HG03196 (cell line): Measurements from ENCODE around the gene HIP1.
"Not testable (repeated sequence)": the region's sequence is repeated elsewhere in the genome, so short reads cannot be mapped to it uniquely, and the experiment has no call there.

Source experiments
- ATAC-seq: cut with Tn5 transposase; IDR thresholded peaks from one replicate; pipeline ENCODE4 v1.9.1; 2021; ENCODE audit not compliant: unreplicated experiment

HIP1 gene

DNA sequence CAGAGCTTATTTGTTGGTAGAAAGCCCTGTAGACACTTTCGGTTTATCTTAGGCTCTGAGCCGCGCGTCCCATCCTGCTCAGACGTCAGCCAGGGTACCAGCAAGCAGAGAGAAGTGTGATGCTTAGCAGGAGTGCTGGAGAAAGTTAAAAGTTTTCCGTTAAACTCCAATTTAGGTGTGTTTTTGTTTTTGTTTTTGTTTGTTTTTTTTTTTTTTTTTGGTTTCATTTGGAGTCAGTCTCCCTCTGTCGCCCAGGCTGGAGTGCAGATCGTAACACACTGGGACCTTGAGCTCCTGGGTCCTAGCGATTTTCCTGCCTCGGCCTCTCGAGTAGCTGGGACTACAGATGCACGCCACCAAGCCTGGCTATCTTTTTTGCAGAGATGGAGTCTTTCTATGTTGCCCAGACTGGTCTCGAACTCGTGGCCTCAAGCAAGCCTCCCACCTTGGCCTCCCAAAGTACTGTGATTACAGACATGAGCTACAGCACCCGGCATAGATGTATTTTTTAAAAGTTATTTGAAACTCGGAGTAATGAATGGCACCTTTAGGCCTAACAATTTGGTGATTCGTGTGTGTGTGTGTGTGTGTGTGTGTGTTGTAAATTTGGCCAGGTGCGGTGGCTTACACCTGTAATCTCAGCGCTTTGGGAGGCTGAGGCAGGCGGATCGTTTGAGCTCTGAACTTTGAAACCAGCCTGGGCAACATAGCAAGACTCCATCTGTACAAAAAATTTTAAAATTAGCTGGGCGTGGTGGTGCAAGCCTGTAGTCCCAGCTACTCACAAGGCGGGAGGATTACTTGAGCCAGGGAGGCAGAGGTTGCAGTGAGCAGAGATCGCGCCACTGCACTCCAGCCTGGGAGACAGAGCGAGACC is 1.3 kb upstream of the HIP1 start:
- no peak for ATAC-seq

DNA sequence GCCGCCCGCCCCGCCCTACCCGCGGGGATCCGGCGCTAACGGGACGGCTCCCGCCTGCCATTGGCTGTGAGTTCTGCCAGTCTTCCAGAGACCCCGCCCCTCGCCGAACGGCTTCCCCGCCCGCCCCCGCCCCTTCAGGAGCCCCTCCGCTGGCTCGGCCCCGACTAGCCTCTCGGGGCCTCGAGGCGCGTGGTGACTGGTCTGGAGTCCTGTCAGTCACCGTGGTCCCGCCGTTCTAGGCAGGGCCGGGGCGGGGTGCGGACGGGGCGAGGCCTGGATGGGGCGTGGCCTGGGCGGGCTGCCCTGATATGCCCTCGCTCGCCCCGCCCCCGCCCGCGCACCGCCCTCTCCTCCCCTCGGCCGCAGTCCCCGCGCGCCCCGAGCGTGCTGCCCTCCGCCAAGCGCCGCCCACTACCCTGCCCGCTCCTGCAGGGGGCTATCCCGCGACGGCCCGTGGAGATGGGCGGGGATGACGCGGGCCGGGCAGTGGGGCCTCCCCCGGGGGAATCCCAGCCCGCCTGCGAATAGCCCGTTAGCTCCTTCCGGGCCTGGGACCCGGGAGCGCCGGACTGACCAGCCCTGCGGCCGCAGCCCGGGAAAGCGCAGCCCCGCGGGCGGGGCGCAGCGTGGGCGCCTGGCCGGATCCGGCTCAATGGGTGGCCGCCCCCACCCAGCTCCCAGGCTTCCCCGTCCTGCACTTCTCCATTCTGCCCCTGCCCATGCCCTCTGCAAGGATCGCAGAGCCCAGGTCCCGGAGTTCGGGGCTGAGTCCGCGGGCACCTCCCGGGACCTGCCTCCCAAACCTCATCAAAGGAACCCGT is 444 bp upstream of the HIP1 start:
- ATAC-seq = peak; percentile 87

DNA sequence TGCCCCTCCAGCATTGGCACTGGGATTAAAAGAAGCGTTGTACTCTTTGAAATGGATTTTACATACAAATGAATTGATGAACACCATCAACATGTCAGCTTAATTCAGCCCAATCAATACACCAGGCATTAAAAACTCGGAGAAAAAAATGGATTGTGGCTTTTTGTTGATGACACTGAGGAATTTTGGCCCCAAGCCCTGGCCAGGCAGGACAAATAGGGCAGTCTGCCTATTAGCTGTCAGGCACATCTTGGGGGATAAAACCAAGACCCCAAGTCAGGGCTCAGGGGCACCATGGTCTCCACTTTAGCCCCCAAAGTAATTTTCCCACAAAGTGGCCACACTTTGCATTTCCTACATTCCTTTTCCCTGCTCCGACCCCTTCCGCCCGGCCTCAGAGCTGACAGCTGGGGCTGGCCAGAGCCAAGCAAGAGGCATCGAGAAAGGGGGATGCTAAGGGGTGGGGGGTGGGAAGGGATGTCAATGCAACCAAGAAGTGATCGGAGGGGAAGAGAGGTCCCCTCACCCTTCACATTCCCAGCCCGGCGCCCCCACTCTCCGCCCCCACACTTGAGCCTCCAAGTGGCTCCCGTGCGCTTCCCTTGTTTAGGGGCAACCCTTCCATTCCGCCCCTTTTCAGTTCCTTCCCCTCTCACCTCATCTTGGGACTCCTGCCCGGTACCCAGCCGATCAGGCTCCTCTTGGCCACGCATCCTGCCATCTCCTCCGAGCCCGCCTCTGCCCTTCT is 711 bp downstream of the HIP1 start:
- peak; percentile 2 for ATAC-seq

DNA sequence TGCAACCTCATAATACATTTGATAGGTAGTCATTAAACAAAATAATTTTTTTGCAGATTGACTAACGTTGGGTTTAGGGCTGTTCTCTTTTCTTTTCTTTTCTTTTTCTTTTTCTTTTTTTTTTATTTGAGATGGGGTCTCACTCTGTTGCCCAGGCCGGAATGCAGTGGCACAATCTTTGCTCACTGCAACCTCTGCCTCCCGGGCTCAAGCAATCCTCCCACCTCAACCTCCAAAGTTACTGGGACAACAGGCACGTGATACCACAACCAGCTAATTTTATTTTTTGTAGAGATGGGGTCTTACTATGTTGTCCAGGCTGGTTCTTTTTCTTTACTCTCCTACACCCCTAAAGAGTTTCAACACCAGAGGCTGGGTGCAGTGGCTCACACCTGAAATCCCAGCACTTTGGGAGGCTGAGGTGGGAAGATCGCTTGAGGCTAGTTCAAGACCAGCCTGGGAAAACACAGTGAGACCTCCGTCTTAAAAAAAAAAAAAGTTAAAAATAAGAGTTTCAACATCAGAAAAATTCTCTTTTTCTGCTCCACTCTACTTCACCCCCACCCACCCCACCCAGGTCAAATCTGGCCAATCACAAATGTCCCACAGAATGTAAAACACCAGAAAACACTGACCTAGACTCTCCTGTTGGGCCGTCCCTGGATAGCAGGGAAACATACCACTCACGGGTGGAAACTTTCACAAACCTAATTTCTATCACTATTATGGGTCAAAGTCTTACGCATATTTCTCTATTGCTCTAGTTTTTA is 3.0 kb downstream of the HIP1 start:
- ATAC-seq = no peak

DNA sequence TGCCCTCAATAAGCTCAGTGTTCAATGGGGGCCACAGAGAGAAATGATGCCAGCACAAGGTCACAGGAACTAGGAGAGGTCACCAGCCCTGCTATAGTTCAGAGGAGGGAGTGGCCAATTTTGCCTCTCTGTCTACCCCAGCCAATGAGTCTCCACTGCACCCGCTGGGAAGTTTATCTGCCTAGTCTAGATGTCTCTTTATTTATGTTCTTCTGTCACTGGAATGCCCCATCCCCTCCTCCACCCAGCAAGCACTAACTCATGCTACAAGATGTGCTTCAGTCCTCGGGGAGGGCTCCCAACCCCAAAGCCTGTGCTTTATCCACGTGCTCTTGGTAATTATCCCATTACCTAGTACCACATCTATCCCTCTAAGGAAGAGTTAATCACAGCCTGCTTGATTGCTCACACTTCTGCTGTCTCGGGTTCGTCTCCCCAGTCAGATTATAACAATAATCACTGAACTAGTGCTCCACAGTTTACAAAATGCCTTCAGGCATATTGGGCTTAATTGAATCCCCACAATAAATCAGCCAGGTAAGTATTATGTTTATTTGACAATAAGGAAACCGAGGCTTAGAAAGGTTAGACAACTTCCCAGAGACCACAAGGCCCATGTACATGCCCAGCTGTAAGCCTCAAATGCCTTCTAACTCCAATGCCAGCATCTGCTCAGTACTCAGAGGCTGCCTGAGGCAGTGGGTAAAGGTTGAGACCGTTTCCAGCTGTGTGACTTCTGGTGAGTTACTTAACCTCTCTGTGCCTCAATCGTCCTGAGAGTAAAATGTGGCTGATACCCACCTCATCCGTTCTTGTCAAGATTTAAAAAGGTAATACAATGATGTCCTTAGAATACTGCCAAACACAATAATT is 3.9 kb downstream of the HIP1 start:
- no peak for ATAC-seq

DNA sequence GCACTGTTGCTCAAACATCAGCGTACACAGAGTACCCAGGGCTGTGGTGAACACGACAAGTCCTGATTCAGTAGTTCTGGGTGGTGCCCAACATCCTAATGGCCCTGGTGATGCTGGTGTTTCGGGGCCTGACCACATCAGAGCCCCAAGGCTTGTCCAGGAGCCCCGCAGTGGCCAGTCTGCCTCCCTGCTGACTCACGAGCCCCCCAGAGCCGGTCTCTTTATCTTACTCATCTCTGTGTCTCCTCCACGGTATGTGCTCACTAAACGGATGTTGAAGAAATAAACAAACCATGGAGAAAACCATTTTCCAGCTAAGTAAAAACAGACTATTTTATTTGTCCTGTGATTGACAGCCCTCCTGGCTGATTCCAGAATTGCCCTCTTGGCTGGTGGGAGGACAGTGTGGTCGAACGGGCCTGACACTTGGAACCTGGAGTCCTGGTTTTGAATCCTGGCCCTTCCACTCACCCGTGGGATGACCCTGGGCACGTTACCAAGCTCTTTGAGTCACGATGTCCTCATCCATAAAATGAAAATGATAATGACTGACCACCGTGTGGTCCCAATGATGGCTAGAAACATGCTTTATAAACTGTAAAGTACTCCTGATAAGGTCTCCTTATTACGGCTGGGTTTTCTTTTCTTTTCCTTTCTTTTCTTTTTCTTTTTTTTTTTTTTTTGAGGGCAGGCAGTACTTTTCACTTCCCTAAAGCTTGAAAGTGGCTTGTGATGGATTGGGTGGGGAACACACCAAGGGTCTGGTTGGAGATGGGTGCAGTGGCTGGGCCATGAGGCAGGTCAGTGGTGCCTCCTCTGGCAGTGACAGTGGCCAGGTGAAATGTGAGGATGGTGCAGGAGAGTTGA is 5.7 kb downstream of the HIP1 start:
- no peak for ATAC-seq

DNA sequence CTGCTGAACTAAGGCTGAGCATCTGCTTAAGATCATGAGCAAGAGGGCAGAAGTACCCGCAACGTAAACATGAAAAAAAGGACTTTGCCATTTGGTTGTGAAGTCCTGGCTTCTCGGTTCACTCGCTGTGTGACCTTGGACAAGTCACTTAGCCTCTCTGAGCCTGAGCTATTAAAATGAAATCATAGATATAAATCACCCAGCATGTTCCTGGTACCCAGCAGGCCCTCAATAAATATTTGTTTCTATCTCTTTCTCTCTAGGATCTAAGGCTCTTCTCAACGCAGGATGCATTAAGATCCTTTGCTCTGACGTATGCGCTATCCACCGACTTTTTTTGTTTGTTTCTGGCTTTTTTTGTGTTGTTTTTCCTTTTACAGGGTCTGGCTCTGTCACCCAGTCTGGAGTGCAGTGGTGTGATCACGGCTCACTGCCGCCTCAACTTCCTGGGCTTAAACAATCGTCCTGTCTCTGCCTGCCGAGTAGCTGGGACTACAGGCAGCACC is 6.7 kb downstream of the HIP1 start:
- no peak for ATAC-seq

DNA sequence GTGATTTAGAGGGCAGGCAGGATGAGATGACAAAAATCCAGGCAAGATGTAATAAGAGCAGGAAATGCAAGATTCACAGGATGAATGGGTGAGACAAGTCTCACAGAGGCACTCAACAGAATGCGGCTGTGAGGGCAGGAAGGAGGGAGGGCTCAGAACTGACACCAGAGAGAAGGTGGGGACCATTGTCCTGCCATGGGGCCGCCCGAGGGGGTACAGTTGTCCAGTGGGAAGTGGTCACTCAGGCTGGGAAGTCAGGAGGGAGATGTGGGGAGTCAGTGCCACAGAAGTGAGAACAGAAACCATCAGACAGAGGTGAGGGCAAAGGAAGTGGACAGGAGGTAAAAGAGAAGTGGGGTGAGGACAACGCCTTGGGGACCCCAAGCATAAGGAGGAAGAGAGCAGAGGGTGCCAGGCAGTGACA is 8.9 kb downstream of the HIP1 start:
- no peak for ATAC-seq

DNA sequence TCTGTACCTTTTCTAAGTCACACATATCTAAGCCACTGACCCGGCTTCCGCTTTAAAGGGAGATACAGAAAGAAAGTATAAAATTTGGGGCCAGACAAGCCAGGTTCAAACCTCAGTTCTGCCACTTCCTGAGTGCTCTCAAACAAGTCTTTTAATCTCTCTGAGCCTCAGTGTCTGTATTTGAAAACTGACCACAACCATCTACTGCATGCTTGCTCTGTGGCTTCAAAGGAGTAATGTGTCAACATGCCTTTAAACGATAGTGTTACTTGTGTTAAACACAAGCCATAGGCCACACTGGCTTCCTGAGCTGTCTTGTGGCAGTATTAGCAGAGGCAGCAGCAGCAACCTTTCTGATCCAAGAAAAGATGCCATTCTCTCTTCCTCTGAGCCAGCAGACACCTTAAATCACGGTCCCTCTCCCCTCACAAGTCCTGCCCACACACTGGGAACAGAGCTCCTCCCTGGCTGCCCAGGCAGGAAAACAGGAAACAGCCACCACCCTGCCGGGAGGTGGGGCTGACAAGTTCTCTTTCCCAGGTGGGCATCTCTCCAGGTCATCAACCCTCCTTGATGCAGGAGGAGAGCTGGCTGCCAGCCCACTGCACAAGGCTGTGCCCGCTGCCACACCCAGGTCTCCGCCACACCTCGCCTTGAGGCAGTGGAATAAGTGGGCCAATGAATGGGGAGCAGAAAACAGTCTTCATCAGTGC is 10.7 kb downstream of the HIP1 start:
- ATAC-seq = no peak

DNA sequence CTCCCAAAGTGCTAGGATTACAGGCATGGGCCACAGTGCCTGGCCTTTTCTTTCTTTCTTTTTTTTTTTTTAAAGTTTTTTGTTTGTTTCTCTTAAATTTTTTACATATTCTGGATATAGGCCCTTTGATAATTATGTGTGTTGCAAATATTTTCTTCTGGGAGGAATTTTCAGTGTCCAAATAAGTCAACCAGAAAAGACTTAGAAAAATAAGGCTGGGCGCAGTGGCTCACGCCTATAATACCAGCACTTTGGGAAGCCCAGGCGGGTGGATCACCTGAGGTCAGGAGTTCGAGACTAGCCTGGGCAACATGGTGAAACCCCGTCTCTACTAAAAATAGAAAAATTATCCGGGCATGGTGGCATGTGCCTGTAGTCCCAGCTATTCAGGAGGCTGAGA is 11.4 kb downstream of the HIP1 start:
- ATAC-seq = not testable (repeated sequence)

DNA sequence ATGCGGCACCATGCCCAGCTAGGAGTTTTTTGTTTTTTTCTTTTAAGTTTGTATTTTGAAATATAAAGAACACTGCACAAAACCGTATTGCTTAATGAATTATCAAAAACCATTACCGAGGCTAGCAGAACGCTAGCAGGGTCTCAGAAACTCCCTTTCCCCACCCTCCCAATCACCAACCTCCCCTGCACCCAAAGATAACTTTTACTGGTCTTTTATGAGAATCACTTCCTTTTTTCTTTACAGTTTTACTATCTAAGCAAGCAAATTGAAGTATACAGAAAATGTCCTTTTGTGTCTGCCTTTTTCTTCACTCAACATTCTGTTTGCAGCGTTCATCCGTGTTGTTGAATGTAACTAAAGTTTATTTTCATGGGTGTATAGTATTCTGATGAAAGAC is 13.4 kb downstream of the HIP1 start:
- ATAC-seq = no peak

DNA sequence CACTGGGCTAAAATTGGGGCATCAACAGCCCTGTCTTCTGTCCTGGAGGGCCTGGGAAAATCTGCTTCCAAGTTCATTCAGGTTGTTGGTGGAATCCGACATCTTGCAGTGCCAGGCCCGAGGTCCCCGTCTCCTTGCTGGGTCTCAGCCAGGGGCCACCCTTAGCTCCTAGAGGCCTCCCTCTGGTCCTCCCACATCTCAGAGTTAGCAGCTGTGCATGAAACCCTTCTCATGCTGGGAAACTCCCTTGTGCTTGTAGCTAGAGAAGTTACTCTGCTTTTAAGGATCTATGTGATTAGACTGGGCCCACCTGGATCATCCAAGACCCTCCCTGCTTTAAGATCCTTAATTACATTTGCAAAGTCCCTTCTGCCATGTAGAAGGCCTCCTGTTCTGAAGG is 15.3 kb downstream of the HIP1 start:
- ATAC-seq = no peak

DNA sequence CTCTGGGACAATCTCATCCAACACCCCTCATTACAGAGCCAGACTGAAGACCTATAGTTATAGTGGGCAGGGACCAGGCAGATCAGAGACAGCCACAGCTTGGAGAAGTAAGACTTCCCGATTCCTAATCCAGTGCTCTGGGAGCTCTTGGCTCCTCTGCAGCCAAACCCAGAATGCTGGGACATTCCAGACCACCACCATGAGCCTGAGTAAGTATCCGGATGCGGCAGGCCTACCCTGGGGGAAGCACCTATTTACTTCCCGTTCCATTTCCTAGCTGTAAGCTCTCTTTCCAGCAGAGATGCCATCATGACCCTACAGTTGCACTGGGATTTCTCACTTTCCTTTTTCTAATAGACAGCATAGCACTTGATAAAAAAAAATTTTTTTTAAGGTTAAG is 16.4 kb downstream of the HIP1 start:
- ATAC-seq = no peak

DNA sequence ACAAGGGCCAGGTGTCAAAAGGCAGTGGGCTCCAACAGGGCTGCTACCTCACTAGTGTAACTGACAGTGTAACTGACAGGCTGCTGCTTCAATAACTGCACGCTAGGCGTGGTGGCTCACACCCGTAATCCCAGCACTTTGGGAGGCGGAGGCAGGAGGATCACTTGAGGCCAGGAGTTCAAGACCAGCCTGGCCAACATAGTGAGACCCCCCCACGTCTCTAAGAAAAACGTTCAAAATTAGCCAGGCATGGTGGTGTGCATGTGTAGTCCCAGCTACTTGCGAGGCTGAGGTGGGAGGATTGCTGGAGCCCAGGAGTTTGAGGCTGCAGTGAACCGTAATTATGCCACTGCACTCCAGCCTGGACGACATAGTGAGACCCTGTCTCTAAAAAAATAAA is 16.8 kb downstream of the HIP1 start:
- not testable (repeated sequence) for ATAC-seq

DNA sequence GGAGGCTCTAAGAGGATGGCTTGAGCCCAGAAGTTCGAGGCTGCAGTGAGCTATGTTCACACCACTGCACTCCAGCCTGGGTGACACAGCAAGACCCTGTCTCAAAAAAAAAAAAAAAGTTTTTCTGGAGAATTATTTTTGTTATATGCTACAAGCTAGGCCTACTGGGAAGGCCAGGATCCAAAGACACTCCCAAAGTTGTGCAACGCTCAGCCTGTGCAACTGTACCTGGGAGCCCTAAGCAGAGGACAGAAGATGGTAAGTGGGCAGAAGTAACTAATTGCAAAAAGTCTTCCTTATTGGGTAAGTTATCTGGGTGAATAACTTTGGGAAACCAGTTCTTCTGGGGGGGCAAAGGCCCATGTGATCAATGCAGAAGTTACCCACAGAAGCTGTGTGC is 17.3 kb downstream of the HIP1 start:
- no peak for ATAC-seq

DNA sequence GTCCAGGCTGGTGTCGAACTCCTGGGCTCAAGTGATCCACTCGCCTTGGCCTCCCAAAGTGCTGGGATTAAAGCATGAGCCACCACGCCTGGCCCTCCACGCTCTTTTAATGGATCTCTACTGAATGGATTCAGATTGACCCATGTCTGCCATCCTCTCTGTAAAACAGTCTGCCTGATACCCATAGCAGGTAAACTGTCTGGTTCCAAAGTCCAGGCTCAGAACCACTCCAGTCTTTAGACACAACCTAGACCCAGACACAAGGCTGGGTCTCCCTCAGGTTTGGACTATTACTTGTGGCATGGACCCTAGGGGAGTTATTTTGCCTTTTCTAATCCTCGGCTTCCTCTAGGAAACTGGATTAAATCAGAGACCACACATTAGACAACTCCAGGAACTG is 19.1 kb downstream of the HIP1 start:
- no peak for ATAC-seq

DNA sequence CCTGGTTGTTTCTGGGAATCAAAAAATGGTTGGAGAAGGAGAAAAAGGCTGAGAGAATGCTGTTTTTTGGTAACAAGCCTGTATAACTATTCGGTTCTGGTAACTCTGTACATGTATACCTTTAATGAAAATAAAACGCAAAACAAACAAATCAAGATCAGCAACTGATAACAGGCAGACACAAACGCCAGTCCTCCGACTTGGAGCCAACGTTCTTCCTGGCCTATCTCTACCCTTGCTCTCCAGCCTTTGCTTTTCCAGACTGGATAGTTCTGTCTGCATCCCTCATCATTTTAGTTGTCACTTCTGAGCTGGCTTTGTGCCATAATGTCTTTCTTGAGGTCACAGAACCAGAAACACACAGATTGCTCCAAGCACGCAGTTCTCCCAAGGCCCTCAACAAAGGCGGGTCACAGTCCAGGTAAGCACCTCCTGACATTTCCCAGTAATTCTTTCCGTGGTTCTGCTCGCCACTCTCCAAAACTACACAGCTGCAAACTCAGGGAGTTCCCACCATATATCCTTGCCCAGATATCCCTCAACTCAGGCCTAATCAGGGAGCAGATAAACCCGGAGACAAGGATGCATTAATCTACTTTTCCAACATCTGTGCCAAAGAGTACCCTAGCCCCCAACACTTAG is 20.2 kb downstream of the HIP1 start:
- ATAC-seq = no peak
